SH-SY5Y (cell line): ENCODE data around the gene POU2F3.

Experiments used
- GATA2 ChIP-seq: IDR thresholded peaks from 2 replicates; pipeline ENCODE4 v1.6.1; 2011; ENCODE audit warnings: mild to moderate bottlenecking, low read depth, low read length
- GATA3 ChIP-seq: IDR thresholded peaks from 2 replicates; pipeline ENCODE4 v1.6.1; 2011; ENCODE audit warnings: low read depth, mild to moderate bottlenecking, low read length, moderate library complexity

DNA sequence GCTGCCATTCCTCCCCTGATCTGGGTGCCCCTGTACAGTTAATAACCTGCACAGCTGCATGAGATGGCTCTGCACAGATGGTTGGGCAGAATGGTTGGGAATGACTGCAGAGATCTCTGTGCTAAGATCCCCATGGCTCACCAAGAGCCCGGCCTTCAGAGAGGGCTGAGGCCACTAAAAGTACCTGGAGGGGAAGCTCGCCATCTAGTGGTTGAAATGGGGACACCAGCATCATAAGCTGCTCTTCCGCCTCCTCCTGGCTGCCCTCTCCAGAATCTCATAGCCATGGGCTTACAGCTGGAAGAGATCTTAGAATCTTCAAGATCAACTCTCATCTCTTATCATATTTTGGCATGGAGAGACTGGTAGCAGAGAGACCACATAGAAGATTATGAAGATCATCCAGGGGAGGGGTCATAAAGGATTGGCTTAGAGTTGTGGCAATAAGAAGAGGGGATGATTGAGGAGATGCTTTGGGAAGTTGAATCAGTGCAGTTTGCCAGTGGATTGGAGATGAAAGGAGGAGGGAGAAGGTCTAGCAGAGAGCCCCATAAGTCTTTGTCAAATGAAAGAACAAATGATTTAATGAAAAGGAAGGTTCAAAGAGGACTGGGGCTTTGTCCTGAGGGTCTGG lies 63.2 kb downstream of the POU2F3 start:
- TF ChIP-seq GATA2 = no peak
- TF ChIP-seq GATA3 = no peak
